GM19455 (cell line): Measurements from ENCODE around the gene LIPC.

Experiments used
- ATAC-seq: cut with Tn5 transposase; IDR thresholded peaks from one replicate; pipeline ENCODE4 v1.9.1; 2021; ENCODE audit not compliant: unreplicated experiment

Gene LIPC

GRCh38 chr15:58512522-58512921 is 80.7 kb downstream of the LIPC start:
- no peak for ATAC-seq

GRCh38 chr15:58513008-58513407 is 81.2 kb downstream of the LIPC start:
- ATAC-seq, result no peak

GRCh38 chr15:58513726-58514336 is 82.0 kb downstream of the LIPC start:
- ATAC-seq, result no peak

- no peak for ATAC-seq
Observed at GRCh38 chr15:58515807-58516206, 84.0 kb downstream of the LIPC start.

GRCh38 chr15:58517252-58517681 is 85.5 kb downstream of the LIPC start:
- ATAC-seq, result no peak

GRCh38 chr15:58517682-58518525 is 86.1 kb downstream of the LIPC start:
- ATAC-seq, result no peak

GRCh38 chr15:58518626-58519025 is 86.8 kb downstream of the LIPC start:
- ATAC-seq, result no peak

GRCh38 chr15:58519516-58519915 is 87.7 kb downstream of the LIPC start:
- ATAC-seq, result no peak

- no peak for ATAC-seq
Observed at GRCh38 chr15:58520464-58520863, 88.7 kb downstream of the LIPC start.

GRCh38 chr15:58520936-58521292 is 89.1 kb downstream of the LIPC start:
- ATAC-seq, result no peak

- ATAC-seq, result no peak
Observed at GRCh38 chr15:58521293-58521991, 89.7 kb downstream of the LIPC start.

- no peak for ATAC-seq
Observed at GRCh38 chr15:58522391-58522790, 90.6 kb downstream of the LIPC start.

GRCh38 chr15:58522865-58523264 is 91.1 kb downstream of the LIPC start:
- no peak for ATAC-seq

GRCh38 chr15:58523634-58524033 is 91.8 kb downstream of the LIPC start:
- no peak for ATAC-seq

- no peak for ATAC-seq
Observed at GRCh38 chr15:58524247-58524646, 92.5 kb downstream of the LIPC start.

- no peak for ATAC-seq
Observed at GRCh38 chr15:58525991-58526421, 94.2 kb downstream of the LIPC start.

GRCh38 chr15:58526647-58527192 is 94.9 kb downstream of the LIPC start:
- no peak for ATAC-seq

- ATAC-seq, result no peak
Observed at GRCh38 chr15:58527573-58528187, 95.9 kb downstream of the LIPC start.

- no peak for ATAC-seq
Observed at GRCh38 chr15:58528188-58528870, 96.5 kb downstream of the LIPC start.

GRCh38 chr15:58529041-58529440 is 97.2 kb downstream of the LIPC start:
- no peak for ATAC-seq
